ENCODE results near the gene PRXL2B. TPM values are rescaled to one million over a fixed set of nuclear protein-coding genes. Genes with fewer than 3 reads are reported as not detected.

Gene PRXL2B
- total and polyA plus RNA-seq, 3 experiments from 2014 or later, result 23.2 to 45.5 (median 41.3) TPM

GRCh38 chr1:2584686-2585317, 1.8 kb upstream of the PRXL2B start:
- ChIA-PET POLR2A (interaction anchor here (0.6 to 4.3 kb wide), 9 partner anchors 22 to 193 kb away, joined by 3 to 48 read pairs (median 7); partner anchors contain the start of genes MORN1, PANK4, RER1 and TNFRSF14), CTCF (interaction anchor here (1.1 to 4.0 kb wide), 10 partner anchors 11 to 390 kb away, joined by 3 to 34 read pairs (median 6); partner anchors contain the start of genes FAAP20, MORN1, RER1 and TNFRSF14)
- H3K4me3 ChIP-seq (ENCODE audit: low read length), result peak overlapping the region; percentile 94
- peak overlapping the region; percentile 86 to 98 (median 98) for H3K27ac Mint-ChIP-seq
- H3K4me1 ChIP-seq (ENCODE audit: insufficient read depth, low read length), result peaks cover 41% of the 10 kb centered on the region
- H3K36me3 ChIP-seq (ENCODE audit: insufficient read depth, low read length), result no peaks in the 10 kb centered on the region
- no peaks in the 10 kb centered on the region for H3K9me3 ChIP-seq (ENCODE audit: low read length)
- DNase-seq, result peak in 2 of 5 donors; percentile 23 to 36
- peak overlapping the region; percentile 86 to 99 (median 93) for H3K4me3 Mint-ChIP-seq
- peaks cover 29 to 61% (median 34%) of the 10 kb centered on the region in 3 donors for H3K4me1 Mint-ChIP-seq
- H3K27me3 Mint-ChIP-seq, result no peaks in the 10 kb centered on the region
- H3K27ac ChIP-seq (ENCODE audit: low read depth, low read length), result peak overlapping the region; percentile 95
- H3K36me3 Mint-ChIP-seq, result peaks cover 0 to 17% (median 0%) of the 10 kb centered on the region in 3 donors
- no peaks in the 10 kb centered on the region for H3K9me3 Mint-ChIP-seq
- H3K27me3 ChIP-seq (ENCODE audit: insufficient read depth, low read length, poor library complexity, severe bottlenecking), result no peaks in the 10 kb centered on the region

GRCh38 chr1:2585318-2586092, 1.1 kb upstream of the PRXL2B start:
- Mint-ChIP-seq H3K27me3 (no peaks in the 10 kb centered on the region), H3K4me1 (peaks cover 27 to 58% (median 31%) of the 10 kb centered on the region in 3 donors), H3K27ac (peak overlapping the region; percentile 86 to 98 (median 98)), H3K9me3 (no peaks in the 10 kb centered on the region), H3K4me3 (peak overlapping the region; percentile 86 to 99 (median 93)), H3K36me3 (peaks cover 0 to 22% (median 0%) of the 10 kb centered on the region in 3 donors)
- Histone ChIP-seq H3K27ac (ENCODE audit: low read depth, low read length) (peak overlapping the region; percentile 95), H3K36me3 (ENCODE audit: insufficient read depth, low read length) (no peaks in the 10 kb centered on the region), H3K4me1 (ENCODE audit: insufficient read depth, low read length) (peaks cover 38% of the 10 kb centered on the region), H3K9me3 (ENCODE audit: low read length) (no peaks in the 10 kb centered on the region), H3K4me3 (ENCODE audit: low read length) (peak overlapping the region; percentile 94), H3K27me3 (ENCODE audit: insufficient read depth, low read length, poor library complexity, severe bottlenecking) (no peaks in the 10 kb centered on the region)
- CTCF ChIA-PET, result interaction anchor here (0.8 to 4.0 kb wide), 11 partner anchors 8 to 391 kb away, joined by 3 to 34 read pairs (median 5); partner anchors contain the start of genes FAAP20, MORN1, PANK4 and RER1
- DNase-seq, result peak; percentile 60 to 85 (median 81)
- POLR2A ChIA-PET, result interaction anchor here (0.7 to 4.3 kb wide), 12 partner anchors 8 to 1618 kb away, joined by 3 to 48 read pairs (median 4); partner anchors contain the start of genes MORN1, PANK4, RER1 and TNFRSF14

GRCh38 chr1:2587071-2587859, 688 bp downstream of the PRXL2B start:
- Histone ChIP-seq H3K9me3 (ENCODE audit: low read length) (no peaks in the 10 kb centered on the region), H3K4me3 (ENCODE audit: low read length) (peak overlapping the region; percentile 94), H3K4me1 (ENCODE audit: insufficient read depth, low read length) (peaks cover 34% of the 10 kb centered on the region), H3K27ac (ENCODE audit: low read depth, low read length) (no peak overlapping the region), H3K27me3 (ENCODE audit: insufficient read depth, low read length, poor library complexity, severe bottlenecking) (no peaks in the 10 kb centered on the region), H3K36me3 (ENCODE audit: insufficient read depth, low read length) (no peaks in the 10 kb centered on the region)
- CTCF ChIA-PET, result interaction anchor here (1.5 to 3.9 kb wide), 4 partner anchors 10 to 61 kb away, joined by 4 to 33 read pairs (median 11); partner anchors contain the start of gene PANK4
- H3K27me3 Mint-ChIP-seq, result no peaks in the 10 kb centered on the region
- POLR2A ChIA-PET, result interaction anchor here (0.6 to 4.3 kb wide), 6 partner anchors 30 to 279 kb away, joined by 3 to 48 read pairs (median 5); partner anchors contain the start of genes MORN1, PANK4 and RER1
- peak in 1 of 5 donors; percentile 44 for DNase-seq
- H3K4me1 Mint-ChIP-seq, result peaks cover 21 to 47% (median 26%) of the 10 kb centered on the region in 3 donors
- H3K9me3 Mint-ChIP-seq, result no peaks in the 10 kb centered on the region
- peaks cover 0 to 22% (median 0%) of the 10 kb centered on the region in 3 donors for H3K36me3 Mint-ChIP-seq
- H3K27ac Mint-ChIP-seq, result peak overlapping the region in 2 of 8 donors; percentile 38 to 95
- peak overlapping the region; percentile 71 to 99 (median 93) for H3K4me3 Mint-ChIP-seq

GRCh38 chr1:2587860-2588571, 1.4 kb downstream of the PRXL2B start:
- peak overlapping the region in 2 of 8 donors; percentile 3 to 65 for H3K27ac Mint-ChIP-seq
- H3K36me3 Mint-ChIP-seq, result peaks cover 0 to 22% (median 0%) of the 10 kb centered on the region in 3 donors
- POLR2A ChIA-PET, result interaction anchor here (0.7 to 4.3 kb wide), 4 partner anchors 31 to 197 kb away, joined by 3 to 48 read pairs (median 4); partner anchors contain the start of genes MORN1 and RER1
- H3K9me3 Mint-ChIP-seq, result no peaks in the 10 kb centered on the region
- Histone ChIP-seq H3K36me3 (ENCODE audit: insufficient read depth, low read length) (no peaks in the 10 kb centered on the region), H3K9me3 (ENCODE audit: low read length) (no peaks in the 10 kb centered on the region), H3K4me1 (ENCODE audit: insufficient read depth, low read length) (peaks cover 34% of the 10 kb centered on the region), H3K27ac (ENCODE audit: low read depth, low read length) (no peak overlapping the region), H3K4me3 (ENCODE audit: low read length) (no peak overlapping the region), H3K27me3 (ENCODE audit: insufficient read depth, low read length, poor library complexity, severe bottlenecking) (no peaks in the 10 kb centered on the region)
- peaks cover 19 to 46% (median 26%) of the 10 kb centered on the region in 3 donors for H3K4me1 Mint-ChIP-seq
- CTCF ChIA-PET, result interaction anchor here (1.6 kb wide), 1 partner anchor 10 kb away, joined by 4 read pairs; no protein-coding TSS in a partner anchor
- H3K27me3 Mint-ChIP-seq, result no peaks in the 10 kb centered on the region
- DNase-seq, result peak in 1 of 5 donors; percentile 49
- H3K4me3 Mint-ChIP-seq, result peak overlapping the region; percentile 71 to 99 (median 93)

GRCh38 chr1:2588661-2589430, 2.3 kb downstream of the PRXL2B start:
- no peaks in the 10 kb centered on the region for H3K9me3 ChIP-seq (ENCODE audit: low read length)
- no peaks in the 10 kb centered on the region for H3K36me3 ChIP-seq (ENCODE audit: insufficient read depth, low read length)
- H3K27me3 ChIP-seq (ENCODE audit: insufficient read depth, low read length, poor library complexity, severe bottlenecking), result no peaks in the 10 kb centered on the region
- ChIA-PET POLR2A (no interaction called here), CTCF (no interaction called here)
- H3K4me3 ChIP-seq (ENCODE audit: low read length), result no peak overlapping the region
- peak in 1 of 5 donors; percentile 46 for DNase-seq
- Mint-ChIP-seq H3K27me3 (no peaks in the 10 kb centered on the region), H3K36me3 (peaks cover 0 to 22% (median 0%) of the 10 kb centered on the region in 3 donors), H3K27ac (peak overlapping the region in 2 of 8 donors; percentile 3 to 65), H3K4me3 (peak overlapping the region in 6 of 7 donors; percentile 15 to 72 (median 47)), H3K9me3 (no peaks in the 10 kb centered on the region), H3K4me1 (peaks cover 15 to 38% (median 18%) of the 10 kb centered on the region in 3 donors)
- H3K27ac ChIP-seq (ENCODE audit: low read depth, low read length), result no peak overlapping the region
- peaks cover 25% of the 10 kb centered on the region for H3K4me1 ChIP-seq (ENCODE audit: insufficient read depth, low read length)

GRCh38 chr1:2589431-2590232, 3.1 kb downstream of the PRXL2B start:
- H3K4me3 ChIP-seq (ENCODE audit: low read length), result no peak overlapping the region
- H3K9me3 Mint-ChIP-seq, result no peaks in the 10 kb centered on the region
- H3K4me3 Mint-ChIP-seq, result peak overlapping the region in 3 of 7 donors; percentile 19 to 28 (median 27)
- ChIA-PET CTCF (no interaction called here), POLR2A (no interaction called here)
- H3K27me3 ChIP-seq (ENCODE audit: insufficient read depth, low read length, poor library complexity, severe bottlenecking), result no peaks in the 10 kb centered on the region
- H3K27me3 Mint-ChIP-seq, result no peaks in the 10 kb centered on the region
- no peaks in the 10 kb centered on the region for H3K9me3 ChIP-seq (ENCODE audit: low read length)
- H3K4me1 Mint-ChIP-seq, result peaks cover 7 to 30% (median 10%) of the 10 kb centered on the region in 3 donors
- peak overlapping the region in 2 of 8 donors; percentile 4 to 65 for H3K27ac Mint-ChIP-seq
- H3K36me3 Mint-ChIP-seq, result peaks cover 0 to 22% (median 0%) of the 10 kb centered on the region in 3 donors
- DNase-seq, result peak in 1 of 5 donors; percentile 45
- peaks cover 18% of the 10 kb centered on the region for H3K4me1 ChIP-seq (ENCODE audit: insufficient read depth, low read length)
- H3K27ac ChIP-seq (ENCODE audit: low read depth, low read length), result no peak overlapping the region
- H3K36me3 ChIP-seq (ENCODE audit: insufficient read depth, low read length), result no peaks in the 10 kb centered on the region
